Tibial nerve (tissue), 4 donors: ENCODE data around the gene HDGFL2. TPM values are rescaled to one million over a fixed set of nuclear protein-coding genes. Genes with fewer than 3 reads are reported as not detected.

ENCODE experiments used
- DNase-seq, 2 donors: peaks; one replicate each; pipeline ENCODE4 v3.0.0-alpha.2; 2019; ENCODE audit warnings: low spot score in 2 of 2
- H3K27ac ChIP-seq, 4 donors: fragments of 200-600 bp; sonication (generic) in 3 of 4; one replicate each; pipeline ENCODE4 v1.5.1; 2017 to 2019; ENCODE audit warnings: mild to moderate bottlenecking in 1 of 4
- H3K27me3 ChIP-seq, 2 donors: fragments of 200-600 bp; sonication (generic) in 1 of 2; one replicate each; pipeline versions ENCODE4 v1.5.1 to v1.6.0; 2017 to 2019
- H3K36me3 ChIP-seq, 3 donors: fragments of 200-600 bp; sonication (generic); one replicate each; pipeline ENCODE4 v1.5.1; 2018 to 2019
- H3K4me1 ChIP-seq, 4 donors: fragments of 200-600 bp; sonication (generic) in 3 of 4; one replicate each; pipeline ENCODE4 v1.5.1; 2017 to 2019
- H3K4me3 ChIP-seq, 4 donors: fragments of 200-600 bp; sonication (generic) in 3 of 4; one replicate each; pipeline ENCODE4 v1.5.1; 2017 to 2019; ENCODE audit warnings: mild to moderate bottlenecking in 1 of 4, moderate library complexity in 1 of 4
- H3K9me3 ChIP-seq, 4 donors: fragments of 200-600 bp; sonication (generic) in 3 of 4; one replicate each; pipeline ENCODE4 v1.5.1; 2017 to 2019
- CTCF ChIP-seq, 5 experiments: fragments of 200-600 bp in 3 of 5; fragments of 450-650 bp in 2 of 5; sonication (generic) in 3 of 5; IDR thresholded peaks; one replicate each; pipeline ENCODE4 v1.5.1; 2016 to 2019; ENCODE audit warnings: antibody characterized with exemption in 5 of 5, mild to moderate bottlenecking in 3 of 5, moderate library complexity in 2 of 5
- EP300 ChIP-seq, 2 donors: sonication (generic); formaldehyde crosslinking; IDR thresholded peaks; one replicate each; pipeline ENCODE4 v1.6.1; 2017; ENCODE audit warnings: antibody characterized with exemption in 2 of 2, mild to moderate bottlenecking in 1 of 2
- POLR2A ChIP-seq, 2 donors: fragments of 450-650 bp; IDR thresholded peaks; one replicate each; pipeline ENCODE4 v1.6.1; 2017; ENCODE audit warnings: antibody characterized with exemption in 2 of 2, mild to moderate bottlenecking in 2 of 2, moderate library complexity in 2 of 2
- WGBS, 2 donors: methylation state at CpG; one replicate each; pipeline ENCODE4 v1.1.5; 2018; 5-methylcytosine and 5-hydroxymethylcytosine counted together
- total RNA-seq, 4 donors: library from RNA; depleted of rRNA; stranded (reverse); fragments of >200 nt; gene quantifications; one replicate each; pipeline ENCODE4 v1.1.0, GENCODE V29; 2016

HDGFL2 gene
- total RNA-seq, 4 donors from 2014 or later: 30.2 to 54.0 (median 48.7) TPM

- DNase-seq: no peak
- H3K9me3 ChIP-seq: no peaks in the 10 kb centered on the region
- H3K27ac ChIP-seq: no peak overlapping the region
- TF ChIP-seq EP300 (IDR thresholded peaks at IDR 0.05) (no peak), POLR2A (IDR thresholded peaks at IDR 0.05) (no peak), CTCF (IDR thresholded peaks at IDR 0.05) (no peak)
- H3K27me3 ChIP-seq: no peaks in the 10 kb centered on the region
- no peak overlapping the region for H3K4me3 ChIP-seq
- WGBS, 2 donors: 74 to 77% methylated on average over 15 to 17 of the region's 17 CpGs
- peaks cover 0 to 40% (median 0%) of the 10 kb centered on the region in 3 donors for H3K36me3 ChIP-seq
- H3K4me1 ChIP-seq: peaks cover 0 to 14% (median 0%) of the 10 kb centered on the region in 4 donors
These were observed 35.7 kb downstream of the HDGFL2 start for GRCh38 chr19:4507804-4508203.

GRCh38 chr19:4508698-4509097 is 36.6 kb downstream of the HDGFL2 start:
- Histone ChIP-seq H3K4me3 (no peak overlapping the region), H3K27me3 (no peaks in the 10 kb centered on the region), H3K36me3 (peaks cover 0 to 31% (median 0%) of the 10 kb centered on the region in 3 donors), H3K9me3 (no peaks in the 10 kb centered on the region), H3K27ac (no peak overlapping the region), H3K4me1 (peaks cover 0 to 14% (median 0%) of the 10 kb centered on the region in 4 donors)
- TF ChIP-seq POLR2A (IDR thresholded peaks at IDR 0.05) (no peak), CTCF (IDR thresholded peaks at IDR 0.05) (no peak), EP300 (IDR thresholded peaks at IDR 0.05) (no peak)
- 88 to 90% methylated on average over 15 to 21 of the region's 21 CpGs for WGBS, 2 donors
- no peak for DNase-seq

GRCh38 chr19:4510435-4511255 is 38.5 kb downstream of the HDGFL2 start:
- Histone ChIP-seq H3K4me3 (no peak overlapping the region), H3K9me3 (no peaks in the 10 kb centered on the region), H3K36me3 (peaks cover 0 to 12% (median 0%) of the 10 kb centered on the region in 3 donors), H3K4me1 (no peaks in the 10 kb centered on the region), H3K27me3 (no peaks in the 10 kb centered on the region), H3K27ac (no peak overlapping the region)
- no peak for TF ChIP-seq POLR2A (IDR thresholded peaks at IDR 0.05)
- no peak for TF ChIP-seq CTCF (IDR thresholded peaks at IDR 0.05)
- TF ChIP-seq EP300 (IDR thresholded peaks at IDR 0.05): no peak
- 78 to 86% methylated on average over 27 to 37 of the region's 37 CpGs for WGBS, 2 donors
- no peak for DNase-seq

GRCh38 chr19:4511300-4512054 is 39.4 kb downstream of the HDGFL2 start:
- Histone ChIP-seq H3K36me3 (peaks cover 0 to 3% (median 0%) of the 10 kb centered on the region in 3 donors), H3K27me3 (peaks cover 0 to 3% of the 10 kb centered on the region in 2 donors), H3K4me1 (no peaks in the 10 kb centered on the region), H3K4me3 (no peak overlapping the region), H3K27ac (no peak overlapping the region), H3K9me3 (no peaks in the 10 kb centered on the region)
- DNase-seq: no peak
- TF ChIP-seq POLR2A (IDR thresholded peaks at IDR 0.05) (no peak), EP300 (IDR thresholded peaks at IDR 0.05) (no peak), CTCF (IDR thresholded peaks at IDR 0.05) (no peak)
- 83 to 87% methylated on average over 27 of the region's 27 CpGs for WGBS, 2 donors

GRCh38 chr19:4512070-4512469 is 40.0 kb downstream of the HDGFL2 start:
- WGBS, 2 donors: 87 to 89% methylated on average over 17 of the region's 17 CpGs
- H3K9me3 ChIP-seq: no peaks in the 10 kb centered on the region
- TF ChIP-seq EP300 (IDR thresholded peaks at IDR 0.05) (no peak), CTCF (IDR thresholded peaks at IDR 0.05) (no peak), POLR2A (IDR thresholded peaks at IDR 0.05) (no peak)
- H3K4me3 ChIP-seq: no peak overlapping the region
- no peak for DNase-seq
- H3K27me3 ChIP-seq: peaks cover 0 to 9% of the 10 kb centered on the region in 2 donors
- no peaks in the 10 kb centered on the region for H3K36me3 ChIP-seq
- no peak overlapping the region for H3K27ac ChIP-seq
- H3K4me1 ChIP-seq: no peaks in the 10 kb centered on the region
